Osteoblast (primary cell): ENCODE data around the gene CPEB3. TPM values are rescaled to one million over a fixed set of nuclear protein-coding genes. Genes with fewer than 3 reads are reported as not detected.

ENCODE experiments used
- DNase-seq: peaks from one replicate; pipeline ENCODE4 v3.0.0; 2011; ENCODE audit warnings: low spot score, mixed read lengths; ENCODE audit not compliant: insufficient read length; ENCODE audit errors: missing footprints
- H2AFZ ChIP-seq: 2 replicates; pipeline ENCODE4 v1.6.0; 2011; ENCODE audit warnings: mild to moderate bottlenecking, low read length
- H3K27ac ChIP-seq: 2 replicates; pipeline ENCODE4 v1.5.1; 2011; ENCODE audit warnings: mild to moderate bottlenecking, low read depth, low read length, moderate library complexity
- H3K27me3 ChIP-seq: 2 replicates; pipeline ENCODE4 v1.6.0; 2012; ENCODE audit warnings: mild to moderate bottlenecking, control low read depth, inconsistent platforms, low read length, moderate library complexity; ENCODE audit not compliant: insufficient read depth
- H3K36me3 ChIP-seq: 2 replicates; pipeline ENCODE4 v1.5.1; 2011; ENCODE audit warnings: mild to moderate bottlenecking, low read length, control low read depth, moderate library complexity; ENCODE audit not compliant: insufficient read depth
- H3K4me1 ChIP-seq: 2 replicates; pipeline ENCODE4 v1.5.1; 2011; ENCODE audit warnings: mild to moderate bottlenecking, low read length, control low read depth, moderate library complexity; ENCODE audit not compliant: insufficient read depth
- H3K4me2 ChIP-seq: 2 replicates; pipeline ENCODE4 v1.6.0; 2011; ENCODE audit warnings: mild to moderate bottlenecking, low read length; ENCODE audit not compliant: insufficient read depth
- H3K4me3 ChIP-seq: fragments of 200-600 bp; sonication (generic); 3 replicates; pipeline ENCODE4 v1.5.1; 2012; ENCODE audit warnings: mild to moderate bottlenecking, low read length, inconsistent platforms; ENCODE audit not compliant: insufficient read depth
- H3K79me2 ChIP-seq: 2 replicates; pipeline ENCODE4 v1.6.0; 2012; ENCODE audit warnings: mild to moderate bottlenecking, low read length, control low read depth, inconsistent platforms; ENCODE audit not compliant: insufficient read depth
- H3K9me3 ChIP-seq: 2 replicates; pipeline ENCODE4 v1.5.1; 2011; ENCODE audit warnings: low read depth, low read length, control low read depth
- H4K20me1 ChIP-seq: 2 replicates; pipeline ENCODE4 v1.6.0; 2012; ENCODE audit warnings: mild to moderate bottlenecking, low read length, control low read depth; ENCODE audit not compliant: insufficient read depth
- total RNA-seq: library from RNA; depleted of rRNA; stranded (reverse); fragments of >200 nt; gene quantifications from 2 replicates; pipeline ENCODE4 v1.2.3, GENCODE V29; 2012
- TF ChIP-seq, protein P1 (sequence below): IDR thresholded peaks from 2 replicates; pipeline ENCODE4 v1.5.1; 2011; ENCODE audit warnings: mild to moderate bottlenecking, low read depth, low read length, moderate library complexity; ENCODE audit errors: extremely low read depth

Gene CPEB3
- total RNA-seq, 1 donor = 1.1 TPM

DNA sequence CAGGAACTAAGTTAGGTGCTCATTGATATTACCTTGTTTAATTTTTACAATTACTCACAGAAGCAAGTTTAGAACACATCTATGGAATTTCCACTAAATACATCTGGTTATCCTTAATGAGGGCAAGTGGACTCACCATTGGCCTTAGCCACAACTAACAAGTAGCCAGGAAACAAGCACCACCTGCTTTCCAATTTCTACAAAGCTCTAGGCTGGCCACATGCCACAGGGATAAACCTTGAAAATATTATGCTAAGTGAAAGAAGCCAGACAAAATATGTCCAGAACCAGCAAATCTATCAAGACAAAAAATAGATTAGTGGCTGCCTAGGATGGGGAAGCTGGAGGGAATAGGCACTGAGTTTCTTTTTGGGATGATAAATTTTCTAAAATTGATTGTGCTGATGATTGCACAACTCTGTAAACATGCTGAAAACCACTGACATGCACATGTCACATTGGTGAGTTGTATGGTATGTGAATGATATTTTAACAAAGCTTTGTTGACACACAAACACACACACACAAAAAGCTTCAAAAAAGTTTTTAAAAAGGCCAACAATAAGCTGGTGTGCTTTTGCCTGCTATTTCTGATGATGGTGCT is 179.4 kb downstream of the CPEB3 start:
- TF ChIP-seq, protein P1, sequence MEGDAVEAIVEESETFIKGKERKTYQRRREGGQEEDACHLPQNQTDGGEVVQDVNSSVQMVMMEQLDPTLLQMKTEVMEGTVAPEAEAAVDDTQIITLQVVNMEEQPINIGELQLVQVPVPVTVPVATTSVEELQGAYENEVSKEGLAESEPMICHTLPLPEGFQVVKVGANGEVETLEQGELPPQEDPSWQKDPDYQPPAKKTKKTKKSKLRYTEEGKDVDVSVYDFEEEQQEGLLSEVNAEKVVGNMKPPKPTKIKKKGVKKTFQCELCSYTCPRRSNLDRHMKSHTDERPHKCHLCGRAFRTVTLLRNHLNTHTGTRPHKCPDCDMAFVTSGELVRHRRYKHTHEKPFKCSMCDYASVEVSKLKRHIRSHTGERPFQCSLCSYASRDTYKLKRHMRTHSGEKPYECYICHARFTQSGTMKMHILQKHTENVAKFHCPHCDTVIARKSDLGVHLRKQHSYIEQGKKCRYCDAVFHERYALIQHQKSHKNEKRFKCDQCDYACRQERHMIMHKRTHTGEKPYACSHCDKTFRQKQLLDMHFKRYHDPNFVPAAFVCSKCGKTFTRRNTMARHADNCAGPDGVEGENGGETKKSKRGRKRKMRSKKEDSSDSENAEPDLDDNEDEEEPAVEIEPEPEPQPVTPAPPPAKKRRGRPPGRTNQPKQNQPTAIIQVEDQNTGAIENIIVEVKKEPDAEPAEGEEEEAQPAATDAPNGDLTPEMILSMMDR = no peak
- no peak for DNase-seq
- peaks cover 21% of the 10 kb centered on the region for H3K4me1 ChIP-seq

DNA sequence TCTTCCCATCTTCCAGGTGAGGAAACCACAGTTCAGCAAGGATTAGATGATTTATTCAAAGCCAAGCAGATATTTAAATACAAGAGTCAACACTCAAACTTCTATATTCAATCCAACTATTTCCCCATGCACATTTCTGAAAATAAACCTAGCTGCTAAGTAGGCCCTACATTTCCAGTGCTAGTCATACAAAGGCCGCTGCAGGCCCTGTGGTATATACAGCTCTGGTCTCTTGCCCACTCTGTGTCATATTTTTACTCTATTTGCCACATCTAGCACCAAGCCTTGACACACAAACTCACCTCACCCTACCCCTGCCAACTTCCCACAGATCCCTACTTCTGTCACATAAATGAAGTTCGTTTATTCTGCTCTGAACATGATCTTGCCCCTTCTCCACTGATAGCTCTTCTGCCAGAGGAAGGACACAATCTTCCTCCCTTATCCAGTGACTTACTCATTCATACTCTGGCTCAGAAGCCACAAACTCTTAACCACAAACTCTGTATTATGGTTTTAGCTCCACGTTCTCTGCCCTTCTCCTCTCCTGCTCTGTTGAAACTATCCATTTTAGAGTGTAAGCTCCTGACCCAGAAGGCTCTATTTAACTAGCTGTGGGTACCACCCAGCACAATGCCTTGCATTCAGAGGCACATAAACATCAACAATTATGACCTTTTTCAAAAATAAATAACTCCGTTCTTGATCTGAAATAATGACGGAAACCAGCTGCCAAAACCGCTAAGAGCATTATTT is 180.7 kb downstream of the CPEB3 start:
- Histone ChIP-seq H3K9me3 (no peaks in the 10 kb centered on the region), H3K4me3 (no peak overlapping the region), H3K27me3 (no peaks in the 10 kb centered on the region), H3K79me2 (no peaks in the 10 kb centered on the region), H3K4me1 (peaks cover 21% of the 10 kb centered on the region), H2AFZ (no peak overlapping the region), H3K36me3 (no peaks in the 10 kb centered on the region), H3K4me2 (peak overlapping the region; percentile 31), H4K20me1 (peaks cover 11% of the 10 kb centered on the region), H3K27ac (no peak overlapping the region)
- DNase-seq = peak; percentile 95
- TF ChIP-seq, protein P1 = no peak

More for the DNA sequence above, 179.4 kb downstream of the CPEB3 start:
- Histone ChIP-seq H3K4me2 (no peak overlapping the region), H3K9me3 (no peaks in the 10 kb centered on the region), H3K27me3 (no peaks in the 10 kb centered on the region), H2AFZ (no peak overlapping the region), H3K4me3 (no peak overlapping the region), H3K79me2 (no peaks in the 10 kb centered on the region), H3K27ac (no peak overlapping the region), H3K36me3 (no peaks in the 10 kb centered on the region), H4K20me1 (peaks cover 11% of the 10 kb centered on the region)

DNA sequence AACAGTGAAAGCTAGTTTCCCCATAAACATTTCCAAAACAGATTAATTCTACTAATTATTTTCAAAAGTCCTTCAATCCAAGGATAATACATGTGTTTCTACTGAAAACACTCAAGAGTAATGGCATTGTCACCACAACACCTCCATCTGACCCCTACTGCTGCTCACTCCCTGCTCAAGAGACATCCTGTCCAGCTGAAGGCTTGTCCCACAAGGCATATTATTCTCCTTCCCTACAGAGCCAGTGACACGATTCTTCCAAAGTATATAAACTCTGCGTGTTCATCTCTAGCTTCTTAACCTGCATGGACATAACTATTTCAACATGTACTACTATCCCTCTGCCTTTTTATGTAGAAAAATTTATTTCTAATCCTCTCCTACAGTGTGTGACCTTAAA is 182.1 kb downstream of the CPEB3 start:
- no peaks in the 10 kb centered on the region for H3K79me2 ChIP-seq
- no peak for DNase-seq
- no peaks in the 10 kb centered on the region for H3K9me3 ChIP-seq
- H3K4me2 ChIP-seq = no peak overlapping the region
- H4K20me1 ChIP-seq = peaks cover 11% of the 10 kb centered on the region
- H3K4me3 ChIP-seq = no peak overlapping the region
- H3K36me3 ChIP-seq = no peaks in the 10 kb centered on the region
- H3K27me3 ChIP-seq = no peaks in the 10 kb centered on the region
- peaks cover 25% of the 10 kb centered on the region for H3K4me1 ChIP-seq
- TF ChIP-seq, protein P1 = no peak
- no peak overlapping the region for H2AFZ ChIP-seq
- no peak overlapping the region for H3K27ac ChIP-seq

DNA sequence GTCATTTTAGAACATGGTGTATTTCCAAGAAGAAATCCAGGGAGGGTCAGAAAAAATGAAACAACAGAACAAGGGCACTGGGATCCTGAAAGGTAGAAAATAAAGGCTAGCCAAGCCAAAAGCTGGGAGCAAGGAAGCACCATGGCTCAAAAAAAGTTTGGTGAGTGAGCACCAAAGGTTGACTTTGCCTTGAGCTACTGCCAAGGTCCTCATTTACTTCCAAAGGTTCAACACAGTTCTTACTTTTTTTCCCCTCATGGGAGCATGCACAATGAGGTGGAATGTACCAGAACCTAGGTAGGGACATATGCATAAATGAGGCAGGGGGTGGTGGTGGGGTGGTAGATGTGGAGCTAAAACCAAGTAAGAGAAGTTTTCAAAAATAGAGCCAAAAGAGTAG is 182.8 kb downstream of the CPEB3 start:
- Histone ChIP-seq H3K4me3 (no peak overlapping the region), H3K36me3 (no peaks in the 10 kb centered on the region), H3K27me3 (no peaks in the 10 kb centered on the region), H4K20me1 (peaks cover 12% of the 10 kb centered on the region), H3K79me2 (no peaks in the 10 kb centered on the region), H3K4me2 (no peak overlapping the region), H3K9me3 (no peaks in the 10 kb centered on the region), H3K4me1 (peaks cover 31% of the 10 kb centered on the region), H2AFZ (no peak overlapping the region), H3K27ac (no peak overlapping the region)
- no peak for DNase-seq
- TF ChIP-seq, protein P1 = no peak
